MV-4-11 (cell line): ENCODE measurements around the gene DMWD.

Experiments used
- DNase-seq: peaks from one replicate; lab custom pipeline; 2025; lab: John Stamatoyannopoulos, UW

Gene DMWD, protein sequence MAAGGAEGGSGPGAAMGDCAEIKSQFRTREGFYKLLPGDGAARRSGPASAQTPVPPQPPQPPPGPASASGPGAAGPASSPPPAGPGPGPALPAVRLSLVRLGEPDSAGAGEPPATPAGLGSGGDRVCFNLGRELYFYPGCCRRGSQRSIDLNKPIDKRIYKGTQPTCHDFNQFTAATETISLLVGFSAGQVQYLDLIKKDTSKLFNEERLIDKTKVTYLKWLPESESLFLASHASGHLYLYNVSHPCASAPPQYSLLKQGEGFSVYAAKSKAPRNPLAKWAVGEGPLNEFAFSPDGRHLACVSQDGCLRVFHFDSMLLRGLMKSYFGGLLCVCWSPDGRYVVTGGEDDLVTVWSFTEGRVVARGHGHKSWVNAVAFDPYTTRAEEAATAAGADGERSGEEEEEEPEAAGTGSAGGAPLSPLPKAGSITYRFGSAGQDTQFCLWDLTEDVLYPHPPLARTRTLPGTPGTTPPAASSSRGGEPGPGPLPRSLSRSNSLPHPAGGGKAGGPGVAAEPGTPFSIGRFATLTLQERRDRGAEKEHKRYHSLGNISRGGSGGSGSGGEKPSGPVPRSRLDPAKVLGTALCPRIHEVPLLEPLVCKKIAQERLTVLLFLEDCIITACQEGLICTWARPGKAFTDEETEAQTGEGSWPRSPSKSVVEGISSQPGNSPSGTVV

GRCh38 chr19:45792470-45793177 lies at the start of gene DMWD:
TSS of gene DMWD (minus strand) at chr19:45792845. CDS start at chr19:45792756, 89 bp downstream.
- peak; percentile 99 for DNase-seq

DNA sequence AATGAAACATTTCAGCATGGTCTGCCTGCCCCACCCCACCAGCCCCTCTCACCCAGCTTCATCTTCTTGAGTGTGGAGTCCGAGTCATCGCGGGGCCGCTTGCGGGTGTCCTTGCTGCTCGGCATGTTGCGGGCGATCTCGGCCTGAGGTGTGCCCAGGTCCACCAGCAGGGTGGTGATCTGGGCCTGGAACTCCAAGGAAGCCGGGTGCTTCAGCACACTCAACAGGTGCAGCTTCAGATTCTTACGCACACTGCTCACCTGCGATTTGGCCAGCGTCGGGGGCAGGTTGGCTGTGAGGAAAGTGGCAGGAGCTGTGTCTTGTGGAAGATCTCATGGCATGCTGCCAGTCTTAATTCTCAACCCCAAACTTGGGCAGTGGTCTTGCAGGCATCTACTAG lies 49.6 kb upstream of the DMWD start:
- DNase-seq, result no peak

GRCh38 chr19:45834970-45835369 lies 42.3 kb upstream of the DMWD start:
- DNase-seq, result no peak

- no peak for DNase-seq
Measured at GRCh38 chr19:45828945-45829344, 36.3 kb upstream of the DMWD start.

- DNase-seq, result no peak
Measured at GRCh38 chr19:45828523-45828922, 35.9 kb upstream of the DMWD start.

- no peak for DNase-seq
Measured at GRCh38 chr19:45827459-45828093, 34.9 kb upstream of the DMWD start.

- no peak for DNase-seq
Measured at GRCh38 chr19:45826934-45827333, 34.3 kb upstream of the DMWD start.

DNA sequence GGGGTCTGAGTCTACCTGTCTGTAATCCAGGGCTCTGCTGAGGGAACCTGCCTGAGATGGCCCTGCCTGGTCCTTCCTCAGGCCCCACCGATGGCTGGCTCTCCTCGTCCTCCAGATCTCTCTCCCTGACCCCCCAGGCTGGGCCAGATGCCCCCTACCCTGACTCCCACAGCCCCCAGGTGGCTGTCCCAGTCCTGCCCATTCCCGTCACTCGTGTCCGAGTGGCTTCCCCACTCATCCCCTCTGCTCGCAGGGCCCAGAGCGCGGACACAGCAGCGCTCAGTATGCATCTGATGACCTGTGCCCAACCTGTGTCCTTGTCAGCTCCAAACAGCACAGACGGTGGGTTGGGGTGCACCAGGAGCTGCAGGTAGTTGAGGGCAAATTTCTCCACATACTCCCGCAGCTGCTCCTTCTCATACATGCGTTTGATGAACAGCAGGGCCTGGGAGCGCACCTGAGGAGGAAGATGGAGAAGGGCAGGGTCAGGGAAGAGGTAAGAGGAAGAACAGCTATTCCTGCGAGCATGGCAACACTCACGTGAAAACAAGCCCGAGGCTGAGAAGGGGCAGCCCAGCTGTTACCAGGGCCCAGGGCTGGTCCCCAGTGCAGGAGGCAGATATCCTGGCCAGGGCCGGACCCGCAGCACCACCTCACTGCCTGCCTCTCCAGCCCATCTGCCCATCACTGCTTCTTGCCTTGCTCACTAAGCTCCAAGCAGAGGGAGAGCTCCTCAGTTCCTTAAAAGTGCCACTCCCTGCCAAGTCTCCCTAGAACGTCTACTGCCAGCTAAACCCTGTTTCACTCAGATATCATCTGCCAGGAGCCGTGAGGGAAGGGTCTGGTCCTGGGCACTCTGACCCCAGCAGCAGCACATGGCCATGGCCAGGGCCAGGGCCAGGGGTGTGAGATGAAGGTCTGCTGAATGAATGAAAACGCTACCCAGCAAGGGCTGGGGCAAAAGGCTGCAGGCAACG lies 33.6 kb upstream of the DMWD start:
- DNase-seq, result no peak

DNA sequence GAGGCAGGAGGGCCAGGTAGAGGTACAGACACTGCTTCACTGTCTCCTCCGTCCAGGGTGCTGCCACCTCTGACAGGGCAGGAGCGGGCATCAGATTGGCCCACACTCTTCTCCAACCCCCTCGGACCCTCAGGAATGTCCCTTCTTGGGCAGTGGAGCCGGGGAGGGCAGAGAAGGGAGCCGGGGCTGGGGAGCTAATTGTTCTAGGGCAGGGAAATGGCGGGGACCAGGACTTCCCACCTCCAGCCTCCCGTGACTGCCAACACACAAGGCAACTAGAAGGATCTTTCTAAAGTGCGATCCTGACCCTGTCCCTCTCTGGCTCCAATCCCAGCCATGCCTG lies 32.6 kb upstream of the DMWD start:
- DNase-seq, result no peak

DNA sequence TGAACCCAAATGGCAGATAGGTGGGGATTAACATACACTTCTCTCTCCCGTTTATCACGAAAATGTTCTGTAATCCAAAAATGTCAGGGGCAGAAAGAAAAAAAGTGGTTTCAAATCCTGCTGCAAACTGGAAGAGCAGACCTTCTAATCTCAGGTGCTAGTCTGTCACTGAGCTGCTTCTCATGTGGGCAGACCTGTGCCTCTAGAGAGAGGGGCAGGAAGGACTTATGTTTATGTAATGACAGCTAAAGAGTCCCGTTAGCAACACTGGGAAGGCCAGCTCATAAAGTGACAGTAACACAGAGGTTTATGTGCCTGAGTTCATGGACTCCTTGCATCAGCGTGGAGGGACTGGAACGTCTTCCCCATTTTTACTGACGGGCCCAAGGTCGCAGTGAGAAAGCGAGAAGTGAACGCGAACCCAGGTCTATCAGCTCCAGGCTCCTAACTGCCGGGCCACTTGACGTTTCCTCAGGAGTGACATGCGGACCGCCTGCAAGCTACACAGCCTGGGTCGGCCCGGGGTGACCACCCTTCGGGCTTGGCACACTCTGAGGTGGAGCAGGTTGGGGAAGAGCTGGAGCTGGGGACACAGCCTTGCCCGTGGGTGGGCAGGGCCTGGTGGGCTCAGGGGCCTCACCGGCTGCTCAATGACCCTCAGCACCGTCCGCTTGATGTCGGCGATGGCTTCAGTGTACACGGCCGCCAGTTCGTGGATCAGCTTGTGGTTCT lies 32.1 kb upstream of the DMWD start:
- DNase-seq, result no peak

GRCh38 chr19:45824041-45824471 lies 31.4 kb upstream of the DMWD start:
- DNase-seq, result no peak

DNA sequence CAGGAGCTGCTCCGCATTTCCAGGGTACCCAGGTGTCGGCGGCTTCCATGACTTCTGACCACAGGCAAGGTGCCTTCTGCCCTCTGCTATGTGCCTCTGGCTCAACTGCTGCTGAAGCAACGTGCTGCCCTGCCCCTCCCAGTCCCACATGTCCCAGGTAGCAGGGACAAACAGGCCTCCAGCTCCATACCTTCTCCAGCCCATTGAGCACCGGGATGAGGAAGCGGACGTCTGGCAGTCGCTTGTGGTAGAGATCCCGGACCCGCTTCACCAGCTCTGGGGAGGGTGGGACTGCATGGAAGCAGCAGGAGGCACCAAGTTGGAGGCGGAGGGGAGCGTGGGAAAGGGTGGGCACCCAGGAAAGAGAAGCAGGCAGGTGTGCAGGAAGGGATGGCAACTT lies 30.5 kb upstream of the DMWD start:
- DNase-seq, result no peak

DNA sequence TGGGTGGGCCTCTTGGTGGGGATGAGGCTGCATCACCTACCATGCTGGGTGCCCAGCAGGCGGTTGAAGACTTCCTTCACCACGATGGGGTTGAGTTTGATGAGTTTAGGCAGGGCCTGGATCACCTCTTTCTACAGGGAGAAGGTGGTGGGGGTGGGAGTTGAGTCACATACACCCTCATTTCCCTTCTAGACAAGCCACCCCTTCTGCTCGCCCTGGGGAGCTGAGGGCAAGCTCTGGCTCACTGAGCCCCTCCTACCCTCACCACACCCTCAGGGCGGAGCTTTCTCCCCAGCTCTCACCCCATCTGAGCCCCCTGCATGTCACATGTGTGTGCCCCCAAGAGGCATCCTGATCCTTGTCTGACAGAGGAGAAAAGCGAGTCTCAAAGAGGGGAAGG lies 30.1 kb upstream of the DMWD start:
- no peak for DNase-seq

DNA sequence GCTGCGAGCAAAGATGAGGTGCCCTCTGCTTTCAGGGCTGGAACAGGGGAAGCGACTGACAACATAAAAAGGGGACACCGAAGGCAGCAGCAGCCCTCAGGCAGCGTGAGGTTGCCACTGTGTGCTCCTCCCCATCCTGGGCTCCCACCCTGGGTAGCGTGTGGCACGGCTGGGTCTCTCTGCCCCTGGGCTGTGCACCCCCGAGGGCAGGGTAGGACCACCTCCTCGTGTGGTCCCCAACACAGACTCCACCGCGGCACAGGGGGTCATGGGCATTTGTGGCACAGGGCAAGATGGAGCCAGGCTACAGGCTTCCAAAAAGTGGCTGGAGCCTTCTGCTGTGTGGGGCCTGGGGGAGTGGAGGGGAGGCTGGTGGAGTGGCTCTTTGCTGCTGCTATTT lies 28.9 kb upstream of the DMWD start:
- no peak for DNase-seq

DNA sequence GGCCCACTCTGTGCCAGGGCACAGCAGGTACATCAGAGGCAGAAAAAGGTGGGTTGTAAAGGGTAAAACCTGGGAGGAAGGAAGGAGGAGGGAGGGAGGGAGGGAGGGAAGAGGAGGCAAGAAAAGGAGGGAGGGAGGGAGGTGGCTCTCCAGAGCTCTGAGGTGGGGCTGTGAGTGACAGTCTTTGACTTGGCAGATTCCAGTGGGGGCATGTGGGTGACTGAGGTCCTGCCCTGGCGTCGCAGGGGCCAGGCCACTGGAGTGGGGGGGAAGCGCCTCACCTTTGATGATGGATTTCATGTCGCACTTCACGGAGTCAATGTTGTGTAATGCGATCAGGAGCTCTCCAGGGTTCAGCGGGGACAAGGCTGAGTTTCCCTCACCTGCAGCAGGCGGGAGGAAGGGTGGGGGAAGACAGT lies 28.5 kb upstream of the DMWD start:
- DNase-seq, result no peak

DNA sequence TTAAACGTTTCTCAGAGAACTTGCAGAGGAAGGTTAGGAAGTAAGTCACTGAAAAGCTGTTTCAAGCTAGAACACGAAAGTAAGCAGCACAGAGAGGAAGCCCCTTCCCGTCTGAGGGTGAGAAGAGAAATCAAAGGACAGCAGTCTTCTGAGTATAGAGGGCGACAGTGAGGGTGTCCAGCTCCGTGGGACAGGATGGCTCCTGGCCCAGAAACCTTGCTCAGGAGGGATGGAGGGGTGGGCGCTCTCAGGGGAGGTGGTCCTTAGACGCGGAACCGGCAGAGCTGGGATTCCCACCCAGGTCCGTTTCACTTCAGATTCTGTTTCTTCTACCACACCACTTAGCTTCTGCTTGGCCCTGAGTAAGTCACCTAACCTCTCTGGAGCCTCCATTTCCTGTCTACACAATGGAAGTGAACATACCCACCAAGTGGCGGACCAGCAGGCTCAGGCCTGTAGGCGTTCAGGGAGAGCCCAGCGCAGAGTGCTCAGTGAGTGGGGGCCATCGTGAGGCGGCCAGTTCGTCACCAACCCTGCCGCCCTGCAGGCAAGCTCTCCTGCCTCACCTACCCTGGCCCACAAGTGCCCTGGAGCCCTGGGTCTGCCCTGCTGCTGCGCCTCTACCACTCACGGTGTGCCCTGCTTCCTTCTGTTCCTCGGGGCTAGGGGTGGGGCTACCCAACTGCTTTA lies 27.9 kb upstream of the DMWD start:
- DNase-seq, result no peak

DNA sequence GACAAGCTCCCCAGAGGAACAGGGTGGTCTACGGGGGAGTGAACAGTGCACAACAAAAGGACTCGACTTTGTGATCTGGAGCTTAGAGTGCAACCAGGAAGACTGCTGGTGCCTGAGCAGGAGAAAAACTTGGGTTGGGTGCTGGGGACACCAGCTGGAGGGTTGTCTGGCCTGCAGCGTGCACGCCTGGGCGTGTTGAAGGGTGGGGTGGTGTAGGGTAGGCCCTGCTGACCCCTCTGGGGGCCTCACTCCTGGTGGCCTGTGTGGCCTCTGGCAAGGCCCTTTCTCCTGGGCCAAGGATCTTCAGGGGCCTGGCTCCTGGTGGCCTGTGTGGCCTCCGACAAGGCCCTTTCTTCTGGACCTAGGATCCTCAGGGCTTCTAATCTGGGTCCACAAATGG lies 27.1 kb upstream of the DMWD start:
- DNase-seq, result no peak

DNA sequence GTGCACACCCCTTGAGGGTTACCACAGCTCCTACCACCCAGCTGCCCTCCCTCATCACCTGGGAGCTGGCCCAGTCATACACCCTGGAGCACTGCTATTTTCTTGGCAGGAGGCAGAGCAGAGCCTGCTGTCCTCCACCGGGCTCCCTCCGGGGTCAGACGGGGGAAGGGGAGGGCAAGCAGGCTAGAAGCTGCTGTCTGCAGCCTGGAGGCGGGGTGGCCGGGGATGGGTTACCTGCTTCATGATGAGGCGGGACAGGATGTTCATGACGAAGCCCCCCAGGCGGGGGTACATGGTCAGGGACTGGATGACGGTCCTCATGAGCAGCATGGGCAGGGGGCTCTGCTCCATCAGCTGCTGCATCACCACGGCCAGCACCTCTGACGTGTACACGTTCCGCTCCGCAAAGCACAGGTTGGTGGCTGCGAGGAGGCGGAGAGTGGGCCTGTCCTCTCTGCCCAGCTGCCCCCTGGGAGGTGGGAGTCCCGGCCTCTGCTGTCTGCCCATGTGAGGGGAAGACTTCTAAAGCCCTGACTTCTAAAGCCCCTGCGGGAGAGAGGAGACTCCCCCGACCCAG lies 25.2 kb upstream of the DMWD start:
- no peak for DNase-seq

- peak; percentile 96 for DNase-seq
Measured at GRCh38 chr19:45817010-45817724, 24.5 kb upstream of the DMWD start.
